KMS-11 (cell line): ENCODE results near the gene STPG2.

Experiments used
- H2AFZ ChIP-seq: fragments of 200-600 bp; sonication (generic); 2 replicates; pipeline ENCODE4 v1.6.1; 2016; ENCODE audit warnings: antibody characterized with exemption, mixed run types, low read depth
- H3K27ac ChIP-seq: fragments of 200-600 bp; sonication (generic); 2 replicates; pipeline ENCODE4 v1.6.1; 2016; ENCODE audit warnings: mild to moderate bottlenecking, mixed run types
- H3K27me3 ChIP-seq: fragments of 200-600 bp; sonication (generic); 2 replicates; pipeline ENCODE4 v1.6.1; 2017; ENCODE audit warnings: mild to moderate bottlenecking, low read depth, mixed run types, moderate library complexity; ENCODE audit not compliant: insufficient read depth
- H3K36me3 ChIP-seq: fragments of 200-600 bp; sonication (generic); 2 replicates; pipeline ENCODE4 v1.6.1; 2017; ENCODE audit warnings: mild to moderate bottlenecking, mixed run types; ENCODE audit not compliant: insufficient read depth
- H3K4me1 ChIP-seq: fragments of 200-600 bp; sonication (generic); 2 replicates; pipeline ENCODE4 v1.6.1; 2016; ENCODE audit warnings: mild to moderate bottlenecking, low read depth, mixed run types; ENCODE audit not compliant: poor library complexity, severe bottlenecking
- H3K4me2 ChIP-seq: fragments of 200-600 bp; sonication (generic); 2 replicates; pipeline ENCODE4 v1.7.0; 2016; ENCODE audit warnings: mild to moderate bottlenecking, mixed run types
- H3K4me3 ChIP-seq: fragments of 200-600 bp; sonication (generic); IDR thresholded peaks from 2 replicates; pipeline ENCODE4 v1.6.1; 2017; ENCODE audit warnings: low read depth, low read length, mixed read lengths; ENCODE audit not compliant: insufficient read depth
- H3K79me2 ChIP-seq: fragments of 200-600 bp; sonication (generic); 2 replicates; pipeline ENCODE4 v1.6.1; 2016; ENCODE audit warnings: low read depth, mixed run types; ENCODE audit not compliant: insufficient read depth
- H3K9ac ChIP-seq: fragments of 200-600 bp; sonication (generic); 2 replicates; pipeline ENCODE4 v1.6.1; 2016; ENCODE audit warnings: mild to moderate bottlenecking, mixed run types
- H4K20me1 ChIP-seq: fragments of 200-600 bp; sonication (generic); 2 replicates; pipeline ENCODE4 v1.6.1; 2016; ENCODE audit warnings: mild to moderate bottlenecking, mixed run types; ENCODE audit not compliant: insufficient read depth
- CTCF ChIP-seq: fragments of 200-600 bp; sonication (generic); conservative IDR thresholded peaks from 2 replicates; pipeline ENCODE4 v1.6.1; 2017; ENCODE audit warnings: low read depth, mild to moderate bottlenecking, antibody characterized with exemption, low read length, moderate library complexity, mixed read lengths

Gene STPG2

GRCh38 chr4:98126141-98126540, 17.1 kb downstream of the STPG2 start:
- no peaks in the 10 kb centered on the region for H4K20me1 ChIP-seq
- no peaks in the 10 kb centered on the region for H3K36me3 ChIP-seq
- no peak for TF ChIP-seq CTCF
- H3K4me3 ChIP-seq: no peak overlapping the region
- H3K4me1 ChIP-seq: no peaks in the 10 kb centered on the region
- no peak overlapping the region for H3K9ac ChIP-seq
- H2AFZ ChIP-seq: no peak overlapping the region
- H3K27ac ChIP-seq: no peak overlapping the region
- no peaks in the 10 kb centered on the region for H3K79me2 ChIP-seq
- H3K4me2 ChIP-seq: no peak overlapping the region
- no peaks in the 10 kb centered on the region for H3K27me3 ChIP-seq

GRCh38 chr4:98125585-98125984, 17.7 kb downstream of the STPG2 start:
- Histone ChIP-seq H2AFZ (no peak overlapping the region), H3K27ac (no peak overlapping the region), H3K4me1 (no peaks in the 10 kb centered on the region), H4K20me1 (no peaks in the 10 kb centered on the region), H3K4me3 (no peak overlapping the region), H3K79me2 (no peaks in the 10 kb centered on the region), H3K4me2 (no peak overlapping the region), H3K9ac (no peak overlapping the region), H3K36me3 (no peaks in the 10 kb centered on the region), H3K27me3 (no peaks in the 10 kb centered on the region)
- no peak for TF ChIP-seq CTCF

- Histone ChIP-seq H3K79me2 (no peaks in the 10 kb centered on the region), H3K27me3 (no peaks in the 10 kb centered on the region), H3K9ac (no peak overlapping the region), H3K4me2 (no peak overlapping the region), H3K27ac (no peak overlapping the region), H3K4me3 (no peak overlapping the region), H4K20me1 (no peaks in the 10 kb centered on the region), H3K36me3 (no peaks in the 10 kb centered on the region), H2AFZ (no peak overlapping the region), H3K4me1 (no peaks in the 10 kb centered on the region)
- TF ChIP-seq CTCF: no peak
Observed at GRCh38 chr4:98117363-98117762, 25.9 kb downstream of the STPG2 start.

GRCh38 chr4:98113012-98113411, 30.3 kb downstream of the STPG2 start:
- no peaks in the 10 kb centered on the region for H3K79me2 ChIP-seq
- no peak overlapping the region for H3K4me2 ChIP-seq
- H3K9ac ChIP-seq: no peak overlapping the region
- no peaks in the 10 kb centered on the region for H4K20me1 ChIP-seq
- no peaks in the 10 kb centered on the region for H3K36me3 ChIP-seq
- no peak overlapping the region for H3K4me3 ChIP-seq
- no peaks in the 10 kb centered on the region for H3K4me1 ChIP-seq
- H2AFZ ChIP-seq: no peak overlapping the region
- H3K27ac ChIP-seq: no peak overlapping the region
- no peak for TF ChIP-seq CTCF
- no peaks in the 10 kb centered on the region for H3K27me3 ChIP-seq

- Histone ChIP-seq H3K4me2 (no peak overlapping the region), H3K27ac (no peak overlapping the region), H3K9ac (no peak overlapping the region), H3K36me3 (no peaks in the 10 kb centered on the region), H3K79me2 (no peaks in the 10 kb centered on the region), H3K27me3 (no peaks in the 10 kb centered on the region), H3K4me1 (no peaks in the 10 kb centered on the region), H4K20me1 (no peaks in the 10 kb centered on the region), H3K4me3 (no peak overlapping the region), H2AFZ (no peak overlapping the region)
- no peak for TF ChIP-seq CTCF
Observed at GRCh38 chr4:98110929-98111328, 32.3 kb downstream of the STPG2 start.
